Stomach (tissue), 9 donors: ENCODE data around the gene IVD. TPM values are rescaled to one million over a fixed set of nuclear protein-coding genes. Genes with fewer than 3 reads are reported as not detected.
A peak's percentile ranks its signal among the peaks of the same experiment; 100 is the strongest.

Source experiments
- DNase-seq, 2 donors: peaks; one replicate each; pipeline versions ENCODE4 v3.0.0 to v3.0.0-alpha.2; 2013 to 2019
- H3K27ac ChIP-seq, 5 donors: fragments of 200-600 bp in 4 of 5; sonication (generic) in 4 of 5; one replicate each; pipeline ENCODE4 v1.5.1; 2013 to 2019; ENCODE audit warnings: mild to moderate bottlenecking in 1 of 5, moderate library complexity in 1 of 5
- H3K27me3 ChIP-seq, 3 donors: fragments of 200-600 bp; sonication (generic); one replicate each; pipeline ENCODE4 v1.5.1; 2017 to 2019; ENCODE audit warnings: mixed run types in 1 of 3
- H3K36me3 ChIP-seq, 4 donors: fragments of 200-600 bp; sonication (generic); 1 replicate in 3 of 4; 2 replicates in 1 of 4; pipeline ENCODE4 v1.5.1; 2016 to 2019
- H3K4me1 ChIP-seq, 4 donors: fragments of 200-600 bp; sonication (generic); one replicate each; pipeline ENCODE4 v1.5.1; 2016 to 2019
- H3K4me3 ChIP-seq, 4 donors: fragments of 200-600 bp; sonication (generic) in 3 of 4; one replicate each; pipeline ENCODE4 v1.5.1; 2016 to 2019; ENCODE audit warnings: mild to moderate bottlenecking in 1 of 4
- H3K9me3 ChIP-seq, 4 donors: fragments of 200-600 bp; sonication (generic); one replicate each; pipeline ENCODE4 v1.5.1; 2016 to 2019
- CTCF ChIP-seq, 7 experiments: fragments of 450-650 bp in 4 of 7; fragments of 200-600 bp in 3 of 7; sonication (generic) in 3 of 7; IDR thresholded peaks; one replicate each; pipeline ENCODE4 v1.5.1; 2016 to 2019; ENCODE audit warnings: antibody characterized with exemption in 7 of 7, control low read depth in 2 of 7, mild to moderate bottlenecking in 1 of 7
- EP300 ChIP-seq: sonication (generic); formaldehyde crosslinking; IDR thresholded peaks from one replicate; pipeline ENCODE4 v1.6.1; 2017; ENCODE audit warnings: antibody characterized with exemption
- POLR2A ChIP-seq, 4 donors: fragments of 450-650 bp; IDR thresholded peaks; one replicate each; pipeline ENCODE4 v1.6.1; 2016; ENCODE audit warnings: antibody characterized with exemption in 4 of 4, control low read depth in 2 of 4, mild to moderate bottlenecking in 1 of 4, moderate library complexity in 1 of 4
- POLR2AphosphoS5 ChIP-seq, 3 donors: sonication (generic); formaldehyde crosslinking; IDR thresholded peaks; one replicate each; pipeline ENCODE4 v1.6.1; 2016; ENCODE audit warnings: antibody characterized with exemption in 3 of 3
- WGBS, 5 donors: extraction: QIAGEN DNeasy Blood & Tissue Kit in 3 of 5; methylation state at CpG; one replicate each; pipeline versions ENCODE4 v1.1.5 to v1.1.7; 2013 to 2018; 5-methylcytosine and 5-hydroxymethylcytosine counted together
- intact Hi-C: fragments of 100-400 bp; cut with DNase I; formaldehyde crosslinking; loops from one replicate; pipeline ENCODE4 v1.15.1; 2023; ENCODE audit warnings: low total_unique reads
- polyA plus RNA-seq, 3 donors: library from polyadenylated mRNA; stranded (reverse); fragments of 200-250 nt; gene quantifications; one replicate each; pipeline ENCODE4 v1.2.3, GENCODE V29; 2013
- total RNA-seq, 5 donors: library from RNA; depleted of rRNA; stranded (reverse); fragments of >200 nt; gene quantifications; one replicate each; pipeline versions ENCODE4 v1.1.0 to v1.2.3, GENCODE V29; 2014 to 2016
- donor health status: healthy with polysubstance abuse.
- donor health status: Bipolar disorder and iron deficiency.
- donor health status: healthy.

Gene IVD
- total and polyA plus RNA-seq, 8 donors: 26.7 to 78.1 (median 45.3) TPM

- Histone ChIP-seq H3K9me3 (no peaks in the 10 kb centered on the region), H3K36me3 (no peaks in the 10 kb centered on the region), H3K4me1 (peaks cover 46 to 64% (median 57%) of the 10 kb centered on the region in 4 donors), H3K27me3 (peaks cover 0 to 47% (median 12%) of the 10 kb centered on the region in 3 donors), H3K4me3 (no peak overlapping the region), H3K27ac (no peak overlapping the region)
- intact Hi-C loops: no loop called here
- WGBS, 5 donors: 57 to 77% (median 76%) methylated on average over 16 to 21 of the region's 21 CpGs
- DNase-seq: peak in 1 of 2 donors; percentile 24
- no peak for TF ChIP-seq CTCF (IDR thresholded peaks at IDR 0.05)
- no peak for TF ChIP-seq POLR2AphosphoS5 (IDR thresholded peaks at IDR 0.05)
- no peak for TF ChIP-seq POLR2A (IDR thresholded peaks at IDR 0.05)
- no peak for TF ChIP-seq EP300
Measured at GRCh38 chr15:40437752-40438687, 32.4 kb downstream of the IVD start.

GRCh38 chr15:40438712-40439111 is 33.1 kb downstream of the IVD start:
- H3K4me1 ChIP-seq: peaks cover 53 to 71% (median 63%) of the 10 kb centered on the region in 4 donors
- peaks cover 0 to 47% (median 12%) of the 10 kb centered on the region in 3 donors for H3K27me3 ChIP-seq
- H3K36me3 ChIP-seq: no peaks in the 10 kb centered on the region
- intact Hi-C loops: no loop called here
- H3K4me3 ChIP-seq: no peak overlapping the region
- peak; percentile 42 to 53 for DNase-seq
- 35 to 77% (median 43%) methylated on average over 11 to 12 of the region's 12 CpGs for WGBS, 5 donors
- no peaks in the 10 kb centered on the region for H3K9me3 ChIP-seq
- peak overlapping the region in 1 of 5 donors; percentile 90 for H3K27ac ChIP-seq
- TF ChIP-seq POLR2A (IDR thresholded peaks at IDR 0.05) (no peak), EP300 (no peak), POLR2AphosphoS5 (IDR thresholded peaks at IDR 0.05) (no peak), CTCF (IDR thresholded peaks at IDR 0.05) (no peak)

- 11 to 13% (median 12%) methylated on average over 14 to 15 of the region's 15 CpGs for WGBS, 5 donors
- peak overlapping the region; percentile 52 to 90 (median 61) for H3K27ac ChIP-seq
Measured at GRCh38 chr15:40439461-40439959, 33.9 kb downstream of the IVD start.

More at GRCh38 chr15:40439461-40439959, 33.9 kb downstream of the IVD start:
- Histone ChIP-seq H3K4me1 (peaks cover 58 to 79% (median 68%) of the 10 kb centered on the region in 4 donors), H3K36me3 (no peaks in the 10 kb centered on the region), H3K9me3 (no peaks in the 10 kb centered on the region), H3K27me3 (peaks cover 0 to 47% (median 12%) of the 10 kb centered on the region in 3 donors), H3K4me3 (peak overlapping the region; percentile 81 to 96 (median 92))
- intact Hi-C loops: no loop called here
- peak; percentile 45 to 70 for DNase-seq
- TF ChIP-seq POLR2AphosphoS5 (IDR thresholded peaks at IDR 0.05): no peak
- no peak for TF ChIP-seq POLR2A (IDR thresholded peaks at IDR 0.05)
- TF ChIP-seq CTCF (IDR thresholded peaks at IDR 0.05): no peak
- no peak for TF ChIP-seq EP300
